GM12892 (cell line): ENCODE data around the gene ZNF407.

ENCODE experiments used
- POLR2A ChIP-seq: IDR thresholded peaks from 2 replicates; pipeline ENCODE4 v1.6.1; 2011; ENCODE audit warnings: low read depth, low read length, control low read depth
- POLR2AphosphoS5 ChIP-seq: IDR thresholded peaks from 2 replicates; pipeline ENCODE4 v1.6.1; 2011; ENCODE audit warnings: low read depth, low read length, control low read depth
- TAF1 ChIP-seq: IDR thresholded peaks from 2 replicates; pipeline ENCODE4 v1.6.1; 2011; ENCODE audit warnings: low read depth, mild to moderate bottlenecking, control low read depth, low read length, borderline replicate concordance

GRCh38 chr18:75109319-75109691 is 511.6 kb downstream of the ZNF407 start:
- TF ChIP-seq POLR2AphosphoS5 (no peak), POLR2A (no peak), TAF1 (no peak)
